Small intestine (tissue), 7 donors: ENCODE data around the gene MBOAT7. TPM values are rescaled to one million over a fixed set of nuclear protein-coding genes. Genes with fewer than 3 reads are reported as not detected.
"Not testable (repeated sequence)": the region's sequence is repeated elsewhere in the genome, so short reads cannot be mapped to it uniquely, and the experiment has no call there.

Experiments used
- DNase-seq, 2 donors: peaks; one replicate each; pipeline versions ENCODE4 v3.0.0 to v3.0.0-alpha.2; 2013
- FAIRE-seq: peaks from 2 replicates; lab custom pipeline; 2012; peaks lifted over from hg19 to GRCh38; lab: Jason Lieb, UNC
- H3K27ac ChIP-seq, 3 donors: one replicate each; pipeline ENCODE4 v1.5.1; 2013; ENCODE audit warnings: low read length in 2 of 3, mild to moderate bottlenecking in 2 of 3, control low read depth in 1 of 3, inconsistent platforms in 1 of 3, low read depth in 1 of 3, moderate library complexity in 1 of 3
- H3K27me3 ChIP-seq, 3 donors: one replicate each; pipeline ENCODE4 v1.6.1; 2013; ENCODE audit warnings: low read length in 3 of 3, inconsistent platforms in 1 of 3; ENCODE audit not compliant: control insufficient read depth in 3 of 3, insufficient read depth in 3 of 3
- H3K36me3 ChIP-seq, 3 donors: one replicate each; pipeline ENCODE4 v1.6.1; 2013; ENCODE audit warnings: low read length in 3 of 3, inconsistent platforms in 1 of 3, low read depth in 1 of 3, mild to moderate bottlenecking in 1 of 3, moderate library complexity in 1 of 3; ENCODE audit not compliant: control insufficient read depth in 3 of 3, insufficient read depth in 2 of 3
- H3K4me1 ChIP-seq, 3 donors: one replicate each; pipeline ENCODE4 v1.6.1; 2013; ENCODE audit warnings: low read length in 2 of 3, inconsistent platforms in 1 of 3, low read depth in 1 of 3, mild to moderate bottlenecking in 1 of 3, moderate library complexity in 1 of 3; ENCODE audit not compliant: control insufficient read depth in 3 of 3, insufficient read depth in 2 of 3
- H3K4me3 ChIP-seq, 3 donors: one replicate each; pipeline ENCODE4 v1.5.1; 2013; ENCODE audit warnings: low read length in 3 of 3, control low read depth in 1 of 3, inconsistent platforms in 1 of 3, low read depth in 1 of 3, mild to moderate bottlenecking in 1 of 3, moderate library complexity in 1 of 3
- H3K9me3 ChIP-seq, 2 donors: one replicate each; pipeline ENCODE4 v1.6.1; 2013; ENCODE audit warnings: low read depth in 1 of 2, low read length in 1 of 2; ENCODE audit not compliant: control insufficient read depth in 2 of 2, insufficient read depth in 1 of 2
- WGBS, 3 donors: extraction: QIAGEN DNeasy Blood & Tissue Kit; methylation state at CpG; one replicate each; pipeline ENCODE4 v1.1.7; 2013; 5-methylcytosine and 5-hydroxymethylcytosine counted together
- polyA plus RNA-seq, 4 donors: library from polyadenylated mRNA; stranded (reverse) in 3 of 4; unstranded in 1 of 4; fragments of 200-250 nt in 3 of 4; fragments of 120-200 nt in 1 of 4; gene quantifications; one replicate each; pipeline versions ENCODE4 v1.2.1 to v1.2.3, GENCODE V29; 2013
- donor health status: healthy with polysubstance abuse.
- donor health status: control.
- donor health status: control.
- donor health status: Bipolar disorder and iron deficiency.
- donor health status: healthy.

The MBOAT7 gene
- polyA plus RNA-seq, 4 donors = 47.8 to 118 (median 54.7) TPM

- WGBS, 3 donors = 70 to 73% (median 70%) methylated on average over 22 to 23 of the region's 23 CpGs
- not testable (repeated sequence) for FAIRE-seq, H3K27me3 ChIP-seq, DNase-seq, H3K4me3 ChIP-seq, H3K9me3 ChIP-seq
- Histone ChIP-seq H3K27ac (peak overlapping the region; percentile 42 to 75 (median 52)), H3K4me1 (peaks cover 11 to 68% (median 17%) of the 10 kb centered on the region in 3 donors), H3K36me3 (peaks cover 16 to 63% (median 19%) of the 10 kb centered on the region in 3 donors)
These were observed 17.8 kb upstream of the MBOAT7 start for GRCh38 chr19:54207193-54207592.

DNA sequence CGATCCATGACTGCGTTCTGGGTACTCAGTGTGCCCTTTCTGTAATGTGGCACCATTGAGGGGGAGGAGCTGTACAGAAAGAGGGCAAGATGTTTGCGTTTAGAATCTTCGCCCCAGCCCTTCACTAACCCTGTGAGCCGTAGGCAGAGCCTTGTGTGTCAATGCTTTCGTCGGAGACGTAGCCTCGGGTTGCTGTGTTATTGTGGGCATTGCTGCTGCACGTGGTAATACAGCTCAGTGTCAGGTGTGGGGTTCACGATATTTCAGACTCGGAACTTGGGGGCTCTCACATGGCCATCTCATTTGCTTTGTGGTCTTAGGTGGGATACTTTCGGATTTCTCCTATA is 17.4 kb upstream of the MBOAT7 start:
- Histone ChIP-seq H3K4me1 (peaks cover 13 to 72% (median 21%) of the 10 kb centered on the region in 3 donors), H3K9me3 (no peaks in the 10 kb centered on the region), H3K27ac (peak overlapping the region in 2 of 3 donors; percentile 31 to 75), H3K4me3 (no peak overlapping the region), H3K27me3 (no peaks in the 10 kb centered on the region), H3K36me3 (peaks cover 16 to 67% (median 22%) of the 10 kb centered on the region in 3 donors)
- FAIRE-seq (no peak), DNase-seq (no peak)
- 75 to 78% (median 77%) methylated on average over 13 of the region's 13 CpGs for WGBS, 3 donors

DNA sequence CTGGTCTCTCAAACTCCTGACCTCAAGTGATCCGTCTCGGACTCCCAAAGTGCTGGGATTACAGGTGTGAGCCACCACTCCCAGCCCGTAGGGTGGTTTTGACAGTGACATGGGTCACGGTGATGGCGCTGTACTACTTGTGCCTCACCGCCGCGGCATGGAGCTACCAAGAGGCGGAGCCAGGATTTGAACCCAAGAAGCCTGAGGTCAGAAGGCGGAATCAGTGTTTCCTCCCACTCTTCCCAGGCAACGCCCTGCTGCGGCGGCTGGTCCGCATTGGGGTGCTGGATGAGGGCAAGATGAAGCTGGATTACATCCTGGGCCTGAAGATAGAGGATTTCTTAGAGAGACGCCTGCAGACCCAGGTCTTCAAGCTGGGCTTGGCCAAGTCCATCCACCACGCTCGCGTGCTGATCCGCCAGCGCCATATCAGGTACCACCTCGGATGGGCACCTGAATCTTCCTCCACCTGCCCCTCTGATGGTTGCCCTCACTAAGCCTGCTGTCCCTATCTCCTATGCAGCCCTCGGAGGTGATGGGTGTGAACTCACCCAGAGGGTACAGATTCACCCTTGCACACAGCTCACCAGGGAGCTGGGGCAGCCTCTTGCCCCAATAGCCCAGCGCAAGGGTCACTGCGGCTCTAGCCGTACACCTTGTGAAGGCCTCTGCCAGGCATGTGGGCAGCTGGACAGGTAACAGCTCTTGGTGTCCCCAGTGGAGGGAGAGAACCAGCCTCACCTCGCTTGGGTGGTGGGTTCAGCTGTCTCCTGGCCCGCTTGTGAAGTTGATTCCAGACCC is 16.9 kb upstream of the MBOAT7 start:
- DNase-seq (no peak), FAIRE-seq (no peak)
- H3K36me3 ChIP-seq = peaks cover 16 to 73% (median 25%) of the 10 kb centered on the region in 3 donors
- no peaks in the 10 kb centered on the region for H3K27me3 ChIP-seq
- peak overlapping the region in 1 of 3 donors; percentile 75 for H3K27ac ChIP-seq
- peaks cover 10 to 72% (median 20%) of the 10 kb centered on the region in 3 donors for H3K4me1 ChIP-seq
- WGBS, 3 donors = 85 to 89% (median 87%) methylated on average over 27 of the region's 27 CpGs
- H3K4me3 ChIP-seq = no peak overlapping the region
- no peaks in the 10 kb centered on the region for H3K9me3 ChIP-seq

GRCh38 chr19:54204767-54205468 is 15.5 kb upstream of the MBOAT7 start:
- H3K36me3 ChIP-seq = peaks cover 16 to 74% (median 25%) of the 10 kb centered on the region in 3 donors
- no peak overlapping the region for H3K4me3 ChIP-seq
- peaks cover 10 to 61% (median 15%) of the 10 kb centered on the region in 3 donors for H3K4me1 ChIP-seq
- no peak for FAIRE-seq
- H3K9me3 ChIP-seq = no peaks in the 10 kb centered on the region
- H3K27ac ChIP-seq = no peak overlapping the region
- no peaks in the 10 kb centered on the region for H3K27me3 ChIP-seq
- WGBS, 3 donors = 72 to 79% (median 75%) methylated on average over 4 of the region's 4 CpGs
- no peak for DNase-seq

DNA sequence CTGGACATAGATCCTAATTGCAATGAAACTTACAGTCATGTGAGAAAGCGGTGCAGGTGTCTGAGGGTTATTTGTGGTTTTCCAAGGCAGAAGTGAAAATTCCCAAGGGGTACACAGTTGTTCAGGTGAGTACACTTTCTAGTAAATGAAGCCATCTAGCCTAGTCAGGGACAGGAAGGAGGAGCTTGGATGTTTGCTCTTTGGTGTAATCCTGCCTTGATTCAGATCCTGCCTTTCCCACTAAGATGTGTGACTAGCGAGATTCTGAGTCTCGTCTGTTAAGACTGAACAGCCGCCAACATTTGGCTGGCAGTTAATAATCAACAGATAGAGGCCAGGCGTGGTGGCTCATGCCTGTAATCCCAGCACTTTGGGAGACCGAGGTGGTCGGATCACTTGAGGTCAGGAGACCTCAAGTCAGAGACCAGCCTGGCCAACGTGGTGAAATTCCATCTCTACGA is 13.8 kb upstream of the MBOAT7 start:
- peak overlapping the region in 2 of 3 donors; percentile 2 to 36 for H3K27ac ChIP-seq
- no peaks in the 10 kb centered on the region for H3K9me3 ChIP-seq
- FAIRE-seq = no peak
- H3K27me3 ChIP-seq = no peaks in the 10 kb centered on the region
- peaks cover 16 to 63% (median 25%) of the 10 kb centered on the region in 3 donors for H3K36me3 ChIP-seq
- peak overlapping the region in 2 of 3 donors; percentile 13 to 15 for H3K4me3 ChIP-seq
- DNase-seq = peak; percentile 44 to 49
- WGBS, 3 donors = 9 to 40% (median 24%) methylated on average over 9 of the region's 9 CpGs
- peaks cover 3 to 44% (median 10%) of the 10 kb centered on the region in 3 donors for H3K4me1 ChIP-seq

GRCh38 chr19:54201980-54202379 is 12.6 kb upstream of the MBOAT7 start:
- DNase-seq = no peak
- Histone ChIP-seq H3K27me3 (no peaks in the 10 kb centered on the region), H3K4me1 (peaks cover 3 to 35% (median 10%) of the 10 kb centered on the region in 3 donors), H3K27ac (peak overlapping the region in 2 of 3 donors; percentile 95), H3K4me3 (peak overlapping the region in 2 of 3 donors; percentile 62 to 68), H3K36me3 (peaks cover 14 to 58% (median 22%) of the 10 kb centered on the region in 3 donors), H3K9me3 (no peaks in the 10 kb centered on the region)
- FAIRE-seq = no peak
- WGBS, 3 donors = 36 to 56% (median 43%) methylated on average over 13 of the region's 13 CpGs

DNA sequence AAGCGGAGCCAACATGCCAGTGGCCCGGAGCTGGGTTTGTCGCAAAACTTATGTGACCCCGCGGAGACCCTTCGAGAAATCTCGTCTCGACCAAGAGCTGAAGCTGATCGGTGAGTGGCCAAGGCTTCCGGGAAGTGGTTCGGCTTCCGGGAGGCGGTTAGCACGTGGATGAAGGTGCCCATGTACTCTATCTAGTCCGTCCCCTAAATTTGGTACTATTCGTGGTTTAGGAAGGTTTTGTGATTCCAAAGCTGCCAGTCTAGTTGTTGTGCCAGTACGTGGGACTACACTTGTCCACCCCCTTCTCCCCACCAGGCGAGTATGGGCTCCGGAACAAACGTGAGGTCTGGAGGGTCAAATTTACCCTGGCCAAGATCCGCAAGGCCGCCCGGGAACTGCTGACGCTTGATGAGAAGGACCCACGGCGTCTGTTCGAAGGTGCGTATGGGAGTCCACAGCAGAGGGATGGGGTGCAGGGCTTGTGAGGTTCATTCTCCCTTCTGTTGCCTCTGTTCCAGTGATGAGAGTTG is 11.9 kb upstream of the MBOAT7 start:
- WGBS, 3 donors = 1 to 2% (median 2%) methylated on average over 27 to 28 of the region's 28 CpGs
- Histone ChIP-seq H3K36me3 (peaks cover 9 to 51% (median 17%) of the 10 kb centered on the region in 3 donors), H3K27ac (peak overlapping the region; percentile 68 to 95 (median 95)), H3K4me1 (peaks cover 3 to 31% (median 10%) of the 10 kb centered on the region in 3 donors), H3K4me3 (peak overlapping the region; percentile 53 to 68 (median 62)), H3K27me3 (no peaks in the 10 kb centered on the region), H3K9me3 (no peaks in the 10 kb centered on the region)
- no peak for FAIRE-seq
- no peak for DNase-seq

DNA sequence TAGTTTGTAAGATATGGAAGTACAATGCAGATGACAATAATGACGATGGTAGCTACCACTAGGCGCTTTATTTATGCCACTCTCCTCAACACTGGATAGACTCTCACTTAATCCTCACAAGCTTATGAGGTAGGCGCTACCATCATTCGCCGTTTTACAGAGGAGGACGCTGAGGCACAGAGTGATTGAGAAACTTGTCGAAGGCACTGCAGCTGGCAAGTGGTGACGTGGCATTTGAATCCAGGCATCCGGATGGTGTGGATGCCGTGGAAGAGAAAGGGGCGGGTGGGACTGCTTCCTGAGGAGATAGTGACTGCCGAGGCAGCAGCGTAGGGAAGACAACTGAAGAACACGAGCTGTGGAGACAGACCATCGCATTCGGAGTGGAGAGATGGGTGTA is 10.0 kb upstream of the MBOAT7 start:
- H3K27ac ChIP-seq = no peak overlapping the region
- no peak for FAIRE-seq
- no peak for DNase-seq

More for the DNA sequence above, 10.0 kb upstream of the MBOAT7 start:
- H3K36me3 ChIP-seq = peaks cover 7 to 48% (median 15%) of the 10 kb centered on the region in 3 donors
- no peaks in the 10 kb centered on the region for H3K9me3 ChIP-seq
- H3K27me3 ChIP-seq = no peaks in the 10 kb centered on the region
- 92 to 96% (median 93%) methylated on average over 16 of the region's 16 CpGs for WGBS, 3 donors
- peaks cover 3 to 27% (median 10%) of the 10 kb centered on the region in 3 donors for H3K4me1 ChIP-seq
- H3K4me3 ChIP-seq = no peak overlapping the region
